ENCODE data around the gene GAS7. TPM values are rescaled to one million over a fixed set of nuclear protein-coding genes. Genes with fewer than 3 reads are reported as not detected.
A peak's percentile ranks its signal among the peaks of the same experiment; 100 is the strongest.

GAS7 gene
- total RNA-seq, 1 experiment from 2014 or later: 20.3 TPM

DNA sequence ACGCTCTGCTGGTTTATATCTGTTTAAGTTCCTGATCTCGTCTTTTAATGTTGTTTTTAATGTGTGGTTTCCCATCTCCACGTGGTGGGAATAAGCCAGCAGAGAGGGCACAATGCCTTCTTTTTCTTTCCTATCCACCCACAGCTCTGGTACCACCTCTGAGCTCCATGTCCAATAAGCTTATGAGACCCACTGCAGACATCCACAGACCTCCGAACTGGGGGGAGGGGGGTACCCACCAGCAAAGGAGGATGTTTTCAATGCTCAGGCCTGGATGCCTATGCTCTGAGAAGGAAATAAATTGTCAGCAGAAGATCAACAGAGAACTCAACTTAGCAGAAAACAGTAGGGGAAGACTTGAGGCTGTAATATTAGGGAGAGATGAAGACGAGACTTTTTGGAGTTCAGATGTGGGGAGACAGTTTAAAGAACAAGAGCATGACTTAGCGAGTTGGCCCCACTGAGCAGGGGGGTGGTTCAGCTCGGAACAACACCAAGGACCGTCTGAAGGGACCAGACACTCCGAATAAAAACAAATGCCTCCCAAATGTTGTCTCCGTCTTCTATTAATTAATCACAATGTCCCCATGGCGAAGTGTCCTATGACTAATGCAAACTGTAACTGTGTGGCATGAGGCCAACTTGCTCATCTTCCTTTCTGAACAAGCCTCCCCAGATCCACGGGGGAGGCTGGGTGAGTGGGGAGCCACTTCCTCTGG lies 62.7 kb downstream of the GAS7 start:
- DNase-seq (ENCODE audit: low read depth): peak; percentile 96

DNA sequence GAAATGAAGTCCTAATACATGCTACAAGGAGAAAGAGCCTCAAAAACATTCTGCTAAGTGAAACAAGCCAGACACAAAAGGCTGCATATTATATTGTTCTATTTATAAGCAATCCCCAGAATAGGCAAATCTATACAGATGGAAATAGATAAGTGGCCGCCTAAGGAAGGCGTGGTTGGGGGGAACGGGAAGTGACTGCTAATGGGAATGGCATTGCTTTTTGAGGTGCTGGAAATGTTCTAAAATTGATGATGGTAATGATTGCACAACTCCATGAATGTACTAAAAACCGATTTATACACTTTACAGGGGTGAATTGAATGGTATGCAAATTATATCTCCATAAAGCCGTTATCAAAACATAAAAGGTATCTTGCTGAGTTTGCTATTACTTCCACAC lies 67.7 kb downstream of the GAS7 start:
- DNase-seq (ENCODE audit: low read depth): no peak

DNA sequence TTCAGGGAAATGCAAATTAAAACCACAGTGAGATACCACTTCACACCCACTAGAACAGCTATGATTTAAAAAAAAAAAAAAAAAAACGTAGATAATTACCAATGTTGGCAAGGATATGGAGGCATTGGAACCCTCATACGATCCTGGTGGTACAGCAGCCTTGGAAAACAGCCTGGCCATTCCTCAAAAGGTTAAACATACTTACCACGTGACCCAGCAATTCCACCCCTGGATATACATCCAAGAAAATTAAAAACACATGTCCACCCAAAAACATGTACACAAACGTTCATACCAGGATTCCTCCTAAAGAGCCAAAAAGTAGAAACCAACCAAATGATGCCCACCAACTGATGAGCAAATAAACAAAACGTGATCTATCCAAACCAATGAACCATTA lies 68.1 kb downstream of the GAS7 start:
- DNase-seq (ENCODE audit: low read depth): no peak

DNA sequence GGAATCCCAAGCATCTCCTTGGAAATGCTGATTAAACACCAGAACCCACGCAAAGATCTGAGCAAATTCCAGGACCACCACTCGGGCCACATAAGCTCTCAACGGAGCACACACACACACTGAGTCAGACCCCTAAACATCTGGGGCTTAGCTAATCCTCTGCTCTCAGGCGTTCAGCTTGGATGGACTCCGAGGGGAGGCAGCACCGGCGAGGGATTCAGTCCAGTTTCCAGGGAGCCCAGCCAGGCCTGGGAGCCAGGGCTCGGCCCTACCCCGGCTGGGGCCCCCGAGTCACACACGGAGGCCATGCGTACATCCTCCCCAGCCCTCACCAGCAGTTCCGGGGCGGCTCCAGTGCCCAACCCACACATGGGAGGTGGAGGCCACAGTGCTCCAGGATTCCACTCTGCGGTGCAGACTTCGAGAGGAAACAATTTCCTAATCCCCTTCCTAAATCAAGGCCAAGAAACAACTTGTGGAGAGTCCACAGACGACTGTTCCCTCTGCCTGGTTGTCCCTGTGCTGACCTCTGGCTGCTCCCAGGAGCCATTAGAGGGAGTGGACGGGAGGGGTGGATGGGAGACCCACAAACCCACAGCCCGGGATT lies 70.5 kb downstream of the GAS7 start:
- DNase-seq (ENCODE audit: low read depth): peak; percentile 81

DNA sequence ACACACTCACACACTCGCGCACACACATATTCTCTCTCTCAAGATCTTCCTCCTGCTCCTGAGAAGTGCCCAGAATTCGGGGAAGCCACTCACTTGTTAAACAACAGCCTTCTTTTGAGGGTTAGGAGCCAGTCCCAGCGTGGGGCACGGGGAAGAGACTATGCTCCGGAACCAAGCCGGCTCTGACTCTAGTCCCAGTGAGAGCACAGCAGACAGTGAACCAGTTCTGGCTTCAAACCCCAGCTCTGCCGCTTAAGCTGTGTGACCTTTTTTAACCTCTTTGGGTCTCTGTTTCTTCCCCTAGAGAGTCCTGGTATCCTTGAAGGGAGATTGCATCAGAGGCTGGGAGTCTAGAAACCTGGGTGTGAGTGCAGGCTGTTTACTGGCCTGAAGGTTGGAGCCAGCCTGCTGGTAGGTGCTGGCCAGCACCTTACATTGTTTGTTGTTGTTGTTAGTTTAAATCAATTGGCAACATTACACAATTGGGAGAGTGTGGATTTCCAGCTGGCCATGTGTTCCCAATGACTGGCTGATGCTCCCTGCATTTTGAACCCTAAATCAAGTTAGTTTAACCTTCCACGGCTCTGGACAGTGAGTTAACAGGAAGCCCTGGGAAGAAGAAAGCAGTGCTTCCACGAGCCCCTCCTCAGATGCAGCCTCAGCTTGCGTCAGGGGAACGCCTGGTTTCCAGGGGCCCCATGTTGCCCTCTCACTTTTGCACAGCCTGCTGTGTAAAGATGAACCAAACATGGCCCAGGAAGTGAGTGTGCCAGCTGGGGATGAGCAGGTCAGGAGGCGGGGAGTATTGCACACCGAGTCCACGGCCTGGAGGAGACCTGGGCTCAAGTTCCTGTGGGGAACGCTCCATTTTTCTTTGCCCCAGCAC lies 71.5 kb downstream of the GAS7 start:
- peak; percentile 28 for DNase-seq (ENCODE audit: low read depth)

DNA sequence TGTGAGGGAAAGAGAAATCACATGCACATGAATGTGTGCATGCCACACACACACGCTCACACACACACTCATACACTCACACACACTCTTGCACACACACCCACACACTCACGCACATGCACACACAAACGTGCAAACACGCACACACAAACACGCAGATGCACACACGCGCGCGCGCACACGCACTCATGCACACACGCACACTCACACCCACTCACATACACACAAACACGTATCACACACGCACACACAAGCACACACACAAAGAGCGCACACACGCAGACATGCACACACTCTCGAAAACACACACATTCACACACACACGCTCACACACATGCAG lies 72.2 kb downstream of the GAS7 start:
- no peak for DNase-seq (ENCODE audit: low read depth)

DNA sequence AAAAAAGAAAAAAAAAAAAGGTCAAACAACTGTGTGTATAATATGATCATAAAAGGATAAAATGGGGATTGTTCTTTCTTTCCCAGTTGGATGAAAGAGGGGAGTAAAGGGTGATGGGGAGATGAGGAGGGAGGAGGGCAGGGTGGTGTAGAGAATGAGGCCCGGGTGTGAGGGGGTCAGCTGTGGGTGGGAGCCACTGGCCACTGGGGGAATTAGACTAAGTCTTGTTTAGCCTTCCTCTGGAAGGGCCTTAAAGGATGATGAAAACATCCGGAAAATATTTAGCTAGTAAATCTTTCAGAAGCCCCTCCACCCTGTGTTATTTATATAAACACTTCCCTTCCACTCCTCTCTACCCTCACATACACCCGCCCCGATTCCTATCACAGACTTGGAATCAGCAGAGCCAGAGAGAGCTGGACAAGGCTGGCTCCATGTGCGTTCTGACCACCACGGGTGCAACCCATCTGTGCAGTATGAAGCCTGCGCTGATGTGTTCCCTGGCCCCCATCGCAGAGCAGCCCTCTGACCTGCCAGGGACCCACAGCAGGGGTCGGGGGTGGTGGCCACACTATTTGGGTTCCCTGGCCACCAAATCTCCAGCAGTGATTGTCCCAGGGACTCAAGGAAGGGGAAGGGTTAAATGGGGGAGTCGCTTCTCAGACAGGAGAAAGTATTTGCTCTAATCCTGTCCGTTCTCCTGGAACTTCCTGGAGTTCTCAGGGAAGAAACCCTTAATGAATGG lies 72.7 kb downstream of the GAS7 start:
- DNase-seq (ENCODE audit: low read depth): no peak

DNA sequence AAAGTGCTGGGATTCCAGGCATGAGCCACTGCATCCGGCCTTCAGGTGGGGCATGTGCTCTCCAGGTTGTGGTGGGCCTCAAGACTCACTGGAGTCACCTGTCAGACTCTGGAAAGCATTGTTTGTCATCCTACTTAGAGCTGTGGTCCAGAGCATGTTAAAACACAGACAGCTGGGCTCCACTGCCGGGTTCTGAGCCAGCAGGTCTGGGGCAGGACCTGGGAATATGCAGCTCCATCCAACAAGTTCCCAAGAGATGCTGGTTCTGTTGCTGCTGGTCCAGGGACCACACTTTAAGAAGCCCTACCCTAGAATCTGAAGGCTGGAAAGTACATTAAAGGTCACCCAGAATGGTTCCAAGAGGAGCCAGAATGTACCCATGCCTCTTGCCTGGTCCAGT lies 75.3 kb downstream of the GAS7 start:
- no peak for DNase-seq (ENCODE audit: low read depth)

DNA sequence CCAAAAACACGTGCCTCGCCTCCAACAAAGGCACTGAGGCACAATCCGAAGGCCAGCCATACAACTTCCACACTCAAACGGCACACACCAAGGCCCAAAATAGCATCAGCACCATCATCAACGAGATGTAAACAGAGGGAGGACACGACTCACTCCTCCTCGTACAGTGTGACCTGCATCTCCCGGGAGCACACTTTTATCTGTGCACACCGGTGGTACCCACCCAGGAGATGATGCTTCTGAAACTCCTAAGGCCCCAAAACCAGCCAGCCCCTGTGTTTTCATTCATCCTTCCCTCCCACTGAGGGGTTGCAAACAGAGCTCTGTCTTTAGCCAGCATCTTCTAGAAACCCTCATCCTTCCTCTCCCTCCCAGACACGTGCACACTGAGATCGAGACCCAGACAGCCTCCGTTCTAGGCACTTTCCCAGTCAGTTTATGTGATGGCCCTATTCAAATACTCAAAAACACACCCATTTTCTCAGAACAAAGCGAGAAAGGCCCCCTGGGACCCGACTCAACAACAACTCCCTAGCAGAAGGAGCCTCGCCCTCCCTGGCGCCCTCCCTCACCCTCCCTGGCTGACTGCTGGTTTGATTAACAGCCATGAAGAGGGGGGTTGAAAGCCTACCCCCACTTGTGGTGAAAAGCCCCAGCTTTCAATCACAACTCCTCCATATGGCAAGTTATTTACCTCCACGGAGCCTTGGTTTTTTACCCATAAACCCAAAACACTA lies 76.3 kb downstream of the GAS7 start:
- DNase-seq (ENCODE audit: low read depth): no peak

DNA sequence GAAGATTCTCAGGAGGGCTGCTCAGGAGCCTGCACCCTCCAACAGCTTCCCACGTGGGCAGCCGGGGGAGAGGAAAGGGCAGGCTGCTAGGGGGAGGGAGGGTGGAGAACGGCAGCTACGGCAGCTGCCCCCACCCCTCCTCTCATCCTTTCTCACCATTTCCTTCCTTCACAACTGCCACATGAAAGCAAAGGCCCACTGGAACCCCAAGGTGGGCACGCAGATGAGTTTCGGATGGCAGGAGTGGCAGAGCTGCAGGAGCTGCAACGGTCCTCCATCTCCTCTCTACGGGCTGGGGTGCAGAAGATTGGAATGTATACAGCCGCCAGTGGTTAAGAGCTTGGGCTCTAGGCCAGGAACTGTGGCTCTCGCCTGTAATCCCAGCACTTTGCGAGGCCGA lies 77.7 kb downstream of the GAS7 start:
- DNase-seq (ENCODE audit: low read depth): no peak

DNA sequence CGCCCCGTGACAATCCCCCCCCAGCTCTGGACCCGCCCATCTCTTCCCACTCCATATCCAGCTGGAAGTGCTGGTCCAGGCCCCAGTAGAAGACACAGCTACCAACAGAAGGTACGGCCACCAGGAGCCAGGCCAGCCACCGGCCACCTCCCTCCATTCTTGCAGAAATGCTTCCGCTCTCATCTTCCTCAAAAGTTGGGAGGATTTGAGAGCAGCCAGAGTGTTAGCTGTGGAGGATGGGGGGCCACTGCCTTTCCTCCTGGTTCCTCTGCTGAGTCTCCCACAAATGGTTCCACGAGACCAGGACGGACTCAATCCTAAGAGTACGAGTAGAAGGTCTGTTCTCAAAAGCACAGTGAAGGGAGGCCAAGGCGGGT lies 78.3 kb downstream of the GAS7 start:
- no peak for DNase-seq (ENCODE audit: low read depth)

DNA sequence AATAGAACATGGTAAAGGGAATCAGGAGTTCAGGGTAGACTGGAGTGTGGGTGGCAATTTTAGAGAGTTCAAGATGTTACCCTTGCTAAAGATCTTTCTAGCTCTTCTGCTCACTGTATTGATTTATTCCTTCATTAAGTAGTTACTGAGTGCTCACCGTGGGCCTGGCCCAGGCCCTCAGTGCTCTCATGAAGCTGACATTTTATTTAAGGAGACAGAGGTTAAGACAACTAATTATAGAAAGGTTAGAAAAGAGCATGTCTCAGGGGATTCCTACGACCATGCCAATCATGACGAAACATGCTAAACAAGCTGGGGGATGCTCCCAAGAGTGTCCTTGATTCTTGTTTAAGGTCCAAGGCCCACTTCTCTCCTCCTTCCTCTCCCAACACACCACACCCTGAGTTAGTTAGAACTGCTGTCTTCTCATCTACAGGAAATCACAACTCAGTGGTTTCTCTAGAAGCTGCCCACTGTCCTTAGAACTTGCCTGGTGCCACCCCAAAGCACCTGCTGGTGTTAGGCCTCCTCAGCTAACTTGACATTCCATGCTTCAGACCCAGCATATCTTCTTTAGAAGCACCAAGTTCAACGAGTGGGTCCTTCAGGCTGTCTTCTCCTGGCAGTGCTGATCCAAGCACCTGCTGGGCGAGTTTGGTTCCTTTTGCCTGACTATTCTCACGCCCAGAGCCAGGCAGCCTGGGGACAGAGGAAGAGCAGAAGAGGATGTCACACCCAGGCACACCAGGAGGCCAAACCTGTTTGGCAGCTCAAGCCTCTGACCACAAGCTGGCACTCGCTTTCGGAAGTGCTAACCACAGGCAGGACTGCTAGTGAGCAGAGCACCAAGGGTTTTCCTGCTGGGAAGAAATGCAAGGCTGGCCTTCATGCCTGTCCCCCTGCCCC lies 79.0 kb downstream of the GAS7 start:
- DNase-seq (ENCODE audit: low read depth): peak; percentile 82

DNA sequence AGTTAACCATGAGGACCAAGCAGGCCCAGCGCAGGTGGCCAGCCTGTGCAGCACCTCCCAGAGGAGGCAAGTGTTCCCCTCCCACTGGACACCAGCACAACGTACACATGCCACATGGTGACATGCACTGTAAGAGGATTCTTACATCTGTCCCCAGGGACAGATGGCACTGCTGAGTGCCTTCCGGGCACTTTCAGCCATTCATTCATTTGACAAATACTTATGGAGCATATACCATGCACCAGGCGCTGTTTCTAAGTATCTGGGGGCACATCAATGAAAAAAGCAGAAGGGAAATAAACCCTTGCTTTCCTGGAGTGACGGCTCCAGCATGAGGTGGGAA lies 79.6 kb downstream of the GAS7 start:
- no peak for DNase-seq (ENCODE audit: low read depth)

DNA sequence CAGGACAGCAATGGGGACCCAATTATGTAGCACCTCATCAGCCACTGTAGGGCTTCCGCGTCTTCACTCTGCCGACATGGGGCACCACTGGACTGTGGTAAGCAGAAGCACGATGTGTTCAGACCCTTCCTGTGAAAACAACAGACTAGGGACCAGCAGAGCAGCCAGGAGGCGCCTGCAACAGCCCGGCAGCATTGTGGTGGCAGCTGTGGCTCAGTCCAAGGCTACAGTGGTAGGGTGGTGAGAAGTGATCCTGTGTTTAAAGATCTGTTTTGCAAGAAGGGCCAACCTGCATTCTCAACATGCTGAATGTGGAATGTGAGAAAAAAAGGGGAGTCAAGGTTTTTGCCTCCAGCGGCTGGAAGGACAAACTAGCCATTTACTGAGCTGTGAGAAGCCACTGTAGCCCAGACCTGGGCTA lies 80.8 kb downstream of the GAS7 start:
- no peak for DNase-seq (ENCODE audit: low read depth)

DNA sequence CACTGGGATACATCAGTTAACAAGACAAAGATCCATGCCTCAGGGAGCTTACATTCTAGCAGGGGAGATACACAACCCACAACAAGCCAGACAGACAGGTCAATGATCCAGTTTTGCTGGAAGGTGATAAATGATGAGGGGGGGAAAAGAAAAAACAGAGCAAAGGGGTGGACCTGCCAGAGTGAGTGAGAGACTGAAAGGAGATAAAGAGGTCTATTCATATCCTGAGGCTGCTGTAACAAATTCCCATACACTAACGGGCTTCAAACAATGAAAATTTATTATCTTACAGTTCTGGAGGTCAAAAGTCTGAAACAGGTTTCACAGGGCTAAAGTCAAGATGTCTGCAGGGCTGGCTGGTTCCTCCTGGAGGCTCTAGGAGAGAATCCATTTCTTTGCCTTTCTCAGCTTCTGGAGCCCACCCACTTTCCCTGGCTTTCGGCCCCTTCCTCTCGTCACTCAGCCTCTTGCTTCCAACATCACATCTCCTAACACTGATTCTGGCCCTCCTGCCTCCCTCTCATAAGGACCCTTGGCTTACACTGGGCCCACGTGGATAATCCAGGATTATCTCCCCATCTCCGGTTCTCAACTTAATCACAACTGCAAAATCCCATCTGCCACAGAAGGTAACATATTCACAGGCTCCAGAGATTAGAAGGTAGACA lies 81.5 kb downstream of the GAS7 start:
- no peak for DNase-seq (ENCODE audit: low read depth)

DNA sequence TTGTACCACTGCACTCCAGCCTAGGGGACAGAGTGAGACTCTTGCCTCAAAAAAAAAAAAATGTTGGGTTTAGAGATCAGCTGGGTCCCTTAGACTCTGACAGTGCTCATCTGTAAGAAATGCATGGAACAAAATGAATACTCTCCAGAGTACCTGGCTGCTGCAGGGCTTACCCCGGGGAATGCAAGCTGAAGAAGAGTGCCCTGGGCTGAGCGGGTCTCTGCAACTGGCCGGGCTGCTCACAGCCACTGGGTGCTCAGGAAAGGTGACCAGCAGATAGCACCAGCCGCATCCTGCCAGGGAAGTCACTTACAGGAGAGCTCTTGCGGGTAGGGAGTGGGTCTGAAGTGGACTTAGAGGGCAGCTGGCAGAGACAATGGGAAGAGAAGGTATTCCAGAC lies 82.1 kb downstream of the GAS7 start:
- no peak for DNase-seq (ENCODE audit: low read depth)

DNA sequence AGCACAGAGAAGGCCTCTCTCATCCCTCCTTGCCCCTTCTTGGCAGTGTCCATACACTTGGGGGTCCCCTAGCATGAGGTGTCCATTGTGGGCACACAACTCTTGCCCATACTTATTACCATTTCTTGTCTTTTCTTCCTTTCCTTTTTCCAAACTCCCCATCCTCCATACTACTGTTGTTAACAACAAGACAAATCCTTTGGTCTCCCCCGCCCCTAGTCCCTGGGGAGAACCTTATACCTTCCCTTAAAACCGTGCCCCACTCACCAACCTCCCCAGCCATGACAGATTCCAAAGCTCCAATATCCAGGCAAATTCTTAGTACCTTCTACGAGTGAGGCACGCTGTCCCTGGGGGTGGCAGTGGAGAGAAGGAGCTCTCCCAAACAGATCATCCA lies 82.9 kb downstream of the GAS7 start:
- no peak for DNase-seq (ENCODE audit: low read depth)

DNA sequence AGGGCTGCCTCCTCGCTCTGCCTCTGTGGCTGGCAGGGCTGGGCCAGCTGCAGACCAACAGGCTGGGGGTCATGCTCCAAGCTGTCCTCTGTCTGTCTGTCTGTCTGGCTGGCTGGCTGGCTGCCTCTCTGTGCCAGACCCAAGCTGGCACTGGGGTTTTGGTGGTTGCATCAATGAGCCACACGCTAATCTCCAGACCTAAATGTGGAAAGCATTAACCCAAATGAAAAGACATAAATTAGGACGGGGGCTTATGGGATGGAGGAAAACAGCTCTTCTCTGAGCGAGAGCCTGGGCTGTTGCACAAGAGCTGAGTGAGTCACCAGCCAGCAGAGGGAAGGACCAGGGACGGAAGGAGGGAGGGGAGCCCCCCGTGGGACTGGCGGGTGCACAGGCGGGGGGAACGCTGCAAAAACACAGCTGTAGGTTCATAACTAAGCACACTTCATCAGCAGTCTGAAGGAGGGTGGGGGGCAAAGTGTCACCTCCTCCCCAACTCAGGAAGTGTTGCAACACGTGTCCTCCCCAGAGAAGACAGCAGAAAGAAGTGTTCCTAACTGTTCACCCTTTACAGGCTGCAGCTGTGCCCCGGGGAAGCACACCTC lies 83.4 kb downstream of the GAS7 start:
- peak; percentile 98 for DNase-seq (ENCODE audit: low read depth)

DNA sequence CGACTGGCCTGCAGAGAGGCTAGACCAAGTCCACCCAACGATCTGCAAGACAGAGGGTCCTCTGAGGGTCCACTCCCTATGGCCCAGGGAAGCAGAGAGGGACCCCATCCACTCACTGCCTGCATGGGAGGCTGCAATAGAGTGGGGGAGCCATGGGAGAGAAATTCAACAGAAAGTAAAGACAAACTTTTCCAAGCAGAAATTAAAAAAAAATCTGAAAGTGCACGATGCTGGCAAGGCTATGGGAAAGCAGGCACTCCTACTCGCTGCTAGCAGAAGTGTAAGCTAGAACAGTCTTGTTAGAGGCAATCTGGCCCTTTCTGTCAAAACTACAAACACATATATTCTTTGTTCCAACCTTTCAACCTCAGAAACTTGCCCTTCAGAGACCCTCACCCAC lies 85.4 kb downstream of the GAS7 start:
- no peak for DNase-seq (ENCODE audit: low read depth)

Data from RPMI7951 (cell line).